Skeletal muscle cell (primary cell): ENCODE measurements around the gene SPAG17.

Experiments
- DNase-seq: peaks from one replicate; pipeline ENCODE4 v3.0.0-alpha.2; 2010; ENCODE audit warnings: low read depth
- H3K4me3 ChIP-seq: 2 replicates; pipeline ENCODE4 v1.5.1; 2011; ENCODE audit warnings: low read depth, mild to moderate bottlenecking, control low read depth, low read length, moderate library complexity

SPAG17 gene

DNA sequence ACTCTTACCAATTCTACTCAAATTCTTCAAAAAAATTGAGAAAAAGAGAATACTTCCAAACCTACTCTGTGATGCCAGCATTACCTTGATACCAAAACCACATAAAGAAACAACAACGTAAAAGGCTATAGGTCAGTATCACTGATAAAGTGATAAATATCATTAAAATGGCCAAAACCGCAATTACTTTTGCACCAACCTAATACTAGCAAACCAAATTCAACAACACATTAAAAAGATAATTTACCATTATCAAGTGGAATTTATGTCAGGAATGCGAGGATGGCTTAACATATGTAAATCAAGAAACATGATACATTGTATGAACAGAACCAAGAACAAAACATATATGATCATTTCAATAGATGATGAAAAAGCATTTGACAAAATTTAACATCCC is 7.0 kb downstream of the SPAG17 start:
- no peak for DNase-seq
- no peak overlapping the region for H3K4me3 ChIP-seq

DNA sequence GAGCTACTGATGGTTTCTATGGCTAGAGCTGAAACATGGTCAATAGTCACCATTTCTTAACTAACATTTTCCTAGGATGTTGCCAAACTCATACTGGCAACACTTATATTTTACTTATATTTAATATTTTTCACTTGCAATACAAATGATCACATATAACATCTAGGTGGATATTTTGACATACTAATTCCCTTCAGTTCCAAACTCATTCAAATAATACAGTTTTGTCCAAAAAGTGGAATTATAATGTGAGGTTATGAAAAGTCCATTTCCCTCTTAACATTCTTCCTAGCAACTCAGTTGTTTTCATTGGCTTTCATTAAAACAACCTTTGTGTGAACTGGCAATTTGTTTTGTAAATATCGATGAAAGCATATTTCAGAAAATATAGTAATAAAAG is 16.0 kb downstream of the SPAG17 start:
- H3K4me3 ChIP-seq, result no peak overlapping the region
- no peak for DNase-seq

DNA sequence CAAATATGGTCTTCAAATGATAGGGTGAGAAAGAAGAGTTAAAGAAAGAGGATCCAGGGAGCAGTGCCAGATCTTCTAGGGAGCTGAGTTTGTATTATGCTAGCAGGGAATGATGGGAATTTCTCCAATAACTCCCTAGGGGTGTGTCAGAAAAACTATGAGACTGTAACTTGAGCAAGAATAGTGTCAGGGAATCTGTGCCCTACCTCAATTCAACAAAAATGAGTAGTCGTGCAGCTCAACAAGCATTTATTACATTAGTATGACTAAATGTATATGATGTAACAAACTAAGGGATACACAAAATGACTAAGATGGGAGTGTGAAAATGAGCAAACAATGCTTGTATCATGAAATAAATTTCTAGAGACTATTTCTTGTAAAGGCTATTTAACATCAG is 24.2 kb downstream of the SPAG17 start:
- peak; percentile 56 for DNase-seq
- H3K4me3 ChIP-seq, result no peak overlapping the region

DNA sequence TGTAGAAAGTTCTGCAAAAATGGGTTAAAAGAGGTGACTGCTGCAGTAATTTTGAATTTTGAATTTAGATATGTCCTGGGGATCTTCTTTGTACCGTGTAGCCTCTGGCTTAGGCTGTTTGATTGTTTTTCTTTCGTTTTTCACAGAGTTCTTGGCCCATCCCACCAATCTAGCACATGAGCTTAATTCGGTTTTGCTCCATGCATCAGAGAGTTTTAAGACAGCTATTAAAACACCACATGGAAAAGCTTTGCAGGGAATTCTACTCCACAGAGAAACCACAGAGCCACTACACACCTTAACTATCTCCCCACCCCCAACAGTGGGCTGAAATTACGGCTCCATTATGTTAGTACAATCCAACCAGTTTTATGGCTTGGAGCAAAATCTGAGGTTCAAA is 25.5 kb downstream of the SPAG17 start:
- H3K4me3 ChIP-seq, result no peak overlapping the region
- no peak for DNase-seq

DNA sequence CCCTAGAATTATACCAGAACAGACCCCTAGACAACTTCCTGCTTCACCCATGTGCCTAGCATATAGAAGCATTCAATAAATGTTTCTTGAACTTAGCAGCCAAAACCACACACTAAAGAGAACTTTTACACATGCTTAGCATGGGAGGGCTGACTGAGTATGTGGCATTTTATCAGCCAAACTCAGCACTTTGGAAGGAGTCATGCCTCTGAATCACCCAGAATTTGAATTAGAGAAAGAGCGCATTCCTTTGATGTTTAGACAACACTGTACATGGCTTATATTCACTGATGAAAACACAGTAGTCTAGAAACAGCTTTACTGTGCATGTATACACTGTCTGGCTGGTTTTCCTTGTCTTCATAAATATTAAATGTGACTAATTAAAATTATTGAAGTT is 26.1 kb downstream of the SPAG17 start:
- DNase-seq, result peak; percentile 63

DNA sequence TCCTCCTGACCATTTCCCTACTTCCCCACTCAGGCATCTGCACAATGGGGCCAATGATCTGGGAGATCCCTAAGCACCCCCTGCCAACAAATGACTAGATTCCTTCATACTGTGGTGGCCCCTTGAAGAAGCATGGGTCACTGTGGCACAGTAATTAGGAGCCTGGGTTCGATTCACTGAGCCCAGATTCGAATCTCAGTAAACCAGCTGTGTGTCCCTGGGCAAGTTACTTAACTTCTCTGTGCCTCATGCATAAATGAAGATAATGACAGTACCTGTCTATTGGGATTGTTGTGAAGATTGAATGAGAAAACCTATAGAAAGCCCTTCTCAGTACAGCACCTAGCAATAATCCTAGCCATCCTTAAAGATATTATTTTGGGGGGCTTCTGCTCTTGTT is 27.5 kb downstream of the SPAG17 start:
- no peak for DNase-seq
- no peak overlapping the region for H3K4me3 ChIP-seq

More for the DNA sequence above, 26.1 kb downstream of the SPAG17 start:
- no peak overlapping the region for H3K4me3 ChIP-seq

DNA sequence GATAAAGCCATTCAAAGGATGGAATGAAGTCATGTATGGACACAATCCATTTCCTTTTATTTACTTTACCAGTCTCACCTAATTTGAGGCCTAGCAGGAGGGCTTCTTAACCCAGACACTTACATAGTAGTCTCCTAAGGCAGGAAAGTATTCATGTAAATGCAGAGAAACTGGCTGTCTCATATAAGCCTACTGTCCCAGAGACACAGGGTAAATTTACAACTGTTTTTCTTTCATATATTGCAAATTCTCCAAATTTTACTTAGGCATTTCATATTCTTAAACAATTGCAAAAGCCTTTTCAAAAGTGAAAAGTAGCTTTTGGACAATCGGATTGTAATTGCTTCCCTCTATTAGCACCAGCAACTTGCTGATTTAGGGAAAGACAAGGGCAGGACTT is 29.9 kb downstream of the SPAG17 start:
- no peak overlapping the region for H3K4me3 ChIP-seq
- DNase-seq, result no peak

DNA sequence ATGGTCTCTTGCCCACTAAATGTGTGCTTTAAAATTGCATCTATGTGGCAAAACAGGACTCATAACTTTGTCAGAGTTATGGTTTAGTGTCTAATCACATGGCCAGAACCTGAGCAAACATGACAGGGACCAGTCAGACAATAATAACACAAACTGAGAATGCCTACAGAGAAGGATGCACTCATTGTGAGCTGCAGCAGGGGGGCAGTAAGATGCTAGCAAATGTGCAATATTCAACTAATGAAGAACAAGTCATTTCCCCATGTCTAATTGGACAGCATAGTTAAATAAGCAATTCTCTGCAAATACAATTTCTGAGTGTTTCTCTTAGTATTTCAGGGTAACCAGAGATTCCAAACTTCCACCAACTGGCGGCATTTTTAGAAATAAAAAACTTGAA is 30.8 kb downstream of the SPAG17 start:
- no peak overlapping the region for H3K4me3 ChIP-seq
- DNase-seq, result no peak

DNA sequence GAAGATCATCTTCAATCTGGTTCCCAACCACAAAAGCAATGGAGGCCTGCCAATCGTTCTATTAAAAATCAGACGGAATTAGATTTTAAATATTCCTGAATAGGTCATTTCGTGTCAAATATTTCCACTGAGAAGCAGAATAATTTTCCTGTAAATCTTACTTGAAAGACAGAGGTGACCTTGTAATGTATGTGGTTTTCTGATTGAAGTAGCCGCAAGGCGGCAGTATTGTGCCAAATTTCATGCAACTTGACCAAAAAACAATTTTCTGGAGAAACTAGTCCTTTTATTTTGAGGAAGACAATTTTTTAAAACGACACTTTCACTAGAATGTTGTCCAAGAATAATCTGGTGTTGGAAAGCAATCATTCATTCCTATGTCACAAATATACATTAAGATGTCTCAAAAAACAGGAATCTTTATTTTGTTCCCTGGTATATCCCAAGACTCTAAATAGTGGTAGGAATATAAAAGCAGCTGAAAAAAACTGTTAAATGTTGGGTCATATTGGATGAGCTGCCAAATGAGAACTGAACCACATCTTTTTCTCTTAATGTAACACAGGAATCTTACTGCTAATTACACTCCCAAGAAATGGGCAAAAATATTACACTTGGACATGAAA is 33.6 kb downstream of the SPAG17 start:
- no peak for DNase-seq
- H3K4me3 ChIP-seq, result no peak overlapping the region

DNA sequence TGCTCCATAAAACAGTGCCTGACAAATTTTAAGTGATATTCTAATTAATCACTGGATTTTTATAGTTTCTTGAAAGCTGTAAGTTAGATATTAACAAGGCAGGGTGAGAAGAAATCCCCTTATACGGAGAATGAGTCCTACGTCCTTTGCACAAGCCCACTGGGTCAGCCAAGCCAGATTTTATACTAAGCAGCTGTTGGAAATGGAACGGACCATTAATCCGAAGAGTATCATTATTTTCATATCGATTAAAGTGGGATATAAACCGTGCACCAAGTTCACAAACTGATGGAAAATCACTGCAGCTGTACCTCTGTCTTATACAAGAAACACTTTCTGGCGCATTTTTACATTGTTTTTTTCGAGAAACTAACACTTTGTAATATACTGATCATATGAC is 35.2 kb downstream of the SPAG17 start:
- H3K4me3 ChIP-seq, result no peak overlapping the region
- DNase-seq, result no peak

DNA sequence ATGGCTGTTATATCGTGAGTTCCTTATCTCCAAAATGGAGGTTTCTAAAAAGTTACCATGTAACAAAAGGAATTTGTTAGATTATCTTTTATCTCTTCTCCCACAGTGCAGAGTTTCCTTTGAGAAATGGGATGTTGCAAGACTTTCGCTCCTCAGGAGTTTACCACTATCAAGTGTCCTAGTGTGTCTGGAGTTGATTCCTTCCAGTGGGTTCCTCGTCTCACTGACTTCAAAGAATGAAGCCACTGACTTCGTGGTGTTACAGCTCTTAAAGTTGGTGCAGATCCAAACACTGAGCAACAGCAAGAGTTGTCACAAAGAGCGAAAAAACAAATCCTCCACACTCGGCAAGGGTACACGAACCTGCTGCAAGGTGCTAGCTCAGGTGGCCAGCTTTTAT is 37.0 kb downstream of the SPAG17 start:
- no peak overlapping the region for H3K4me3 ChIP-seq
- DNase-seq, result no peak

DNA sequence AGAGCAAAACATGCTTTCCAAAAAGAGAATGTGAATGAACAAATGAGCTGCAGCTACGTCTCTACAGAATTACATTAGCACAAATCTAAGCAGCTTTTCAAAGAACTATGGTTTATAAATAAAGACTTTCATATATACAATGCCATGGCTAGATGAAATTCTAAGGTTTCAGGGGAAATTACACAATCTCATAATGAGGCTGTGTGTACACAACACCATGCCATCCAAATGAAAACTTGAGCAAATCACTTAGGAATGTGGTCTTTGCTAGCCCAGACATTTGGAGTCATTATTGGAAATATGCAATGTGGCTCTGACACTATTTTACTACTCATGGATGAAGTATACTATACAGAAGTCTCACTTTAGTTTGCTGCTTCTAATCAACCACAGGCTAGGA is 37.5 kb downstream of the SPAG17 start:
- peak; percentile 49 for DNase-seq
- H3K4me3 ChIP-seq, result no peak overlapping the region

DNA sequence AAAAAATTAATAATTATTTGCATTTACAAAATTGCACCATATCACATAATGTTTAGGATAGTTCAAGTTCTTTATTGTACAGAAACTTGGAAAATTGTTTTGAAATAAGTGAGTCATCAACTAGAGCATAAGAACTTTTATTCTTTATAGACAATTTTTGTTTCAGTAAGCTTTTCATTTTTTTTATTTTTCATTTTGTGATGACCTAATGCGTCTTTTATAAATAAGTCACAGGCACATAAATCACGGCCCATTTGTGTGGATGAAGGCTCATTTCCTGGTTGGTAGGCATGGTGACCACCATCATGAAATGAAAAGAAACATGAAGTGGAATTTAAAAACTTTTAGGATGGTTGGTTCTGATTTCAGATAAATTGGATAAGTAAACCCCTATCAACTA is 39.3 kb downstream of the SPAG17 start:
- no peak for DNase-seq

DNA sequence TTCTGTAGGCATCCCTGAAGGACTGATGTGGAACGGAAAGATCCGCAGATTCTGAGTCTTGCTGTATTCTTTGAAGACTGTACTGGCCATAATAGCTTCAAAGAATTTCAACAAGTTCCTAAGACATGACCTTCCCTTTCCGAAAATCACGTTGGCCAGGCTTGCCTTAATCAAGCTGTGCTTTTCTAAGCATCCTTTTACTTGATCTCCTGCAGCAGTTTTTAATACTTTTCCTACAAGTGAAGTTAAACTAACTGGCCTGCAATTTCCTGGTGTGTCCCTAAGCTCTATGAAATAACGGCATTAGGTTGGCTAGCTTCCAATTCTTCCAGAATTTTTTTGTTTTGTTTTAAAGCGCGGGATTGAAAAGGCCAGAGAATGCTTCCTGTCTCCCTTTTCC is 40.3 kb downstream of the SPAG17 start:
- no peak for DNase-seq
- H3K4me3 ChIP-seq, result no peak overlapping the region

More for the DNA sequence above, 39.3 kb downstream of the SPAG17 start:
- H3K4me3 ChIP-seq, result no peak overlapping the region

DNA sequence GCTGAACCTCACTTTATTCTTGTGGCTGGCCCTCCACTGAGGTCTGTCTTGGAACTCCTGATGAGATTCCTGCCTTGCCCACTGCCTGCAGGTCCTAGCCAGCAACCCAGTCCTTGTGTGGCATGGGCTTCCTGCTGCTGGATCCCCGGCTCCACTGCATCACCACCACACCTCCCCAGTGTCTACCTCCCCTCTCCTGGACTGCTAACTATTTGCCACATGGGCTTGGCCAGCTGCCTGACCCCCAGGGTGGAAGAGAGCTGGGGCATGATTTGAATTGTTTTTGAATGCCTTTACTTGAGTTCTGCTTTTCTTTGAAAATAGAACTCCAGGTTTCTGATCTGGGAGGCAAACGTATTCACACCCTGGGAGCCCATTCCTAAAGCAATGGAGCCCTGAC is 41.2 kb downstream of the SPAG17 start:
- no peak overlapping the region for H3K4me3 ChIP-seq
- no peak for DNase-seq

DNA sequence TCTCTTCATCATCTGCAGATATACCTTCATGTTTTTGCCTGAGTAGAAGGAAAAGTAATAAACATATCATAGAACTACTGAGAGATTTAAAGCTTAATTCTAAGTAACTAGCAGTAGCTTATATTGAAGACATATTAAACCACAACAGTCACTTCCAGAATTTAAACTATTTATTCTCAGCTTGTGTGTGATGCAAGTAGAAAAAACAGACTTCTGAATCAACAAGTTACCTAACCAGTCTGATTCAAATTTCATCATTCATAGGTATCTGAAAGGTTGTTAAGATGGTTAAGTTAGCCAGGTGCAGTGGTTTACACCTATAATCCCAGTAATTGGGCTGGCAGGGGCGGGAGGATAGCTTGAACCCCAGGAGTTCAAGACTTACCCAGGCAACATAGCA is 41.9 kb downstream of the SPAG17 start:
- no peak for DNase-seq
- H3K4me3 ChIP-seq, result no peak overlapping the region

DNA sequence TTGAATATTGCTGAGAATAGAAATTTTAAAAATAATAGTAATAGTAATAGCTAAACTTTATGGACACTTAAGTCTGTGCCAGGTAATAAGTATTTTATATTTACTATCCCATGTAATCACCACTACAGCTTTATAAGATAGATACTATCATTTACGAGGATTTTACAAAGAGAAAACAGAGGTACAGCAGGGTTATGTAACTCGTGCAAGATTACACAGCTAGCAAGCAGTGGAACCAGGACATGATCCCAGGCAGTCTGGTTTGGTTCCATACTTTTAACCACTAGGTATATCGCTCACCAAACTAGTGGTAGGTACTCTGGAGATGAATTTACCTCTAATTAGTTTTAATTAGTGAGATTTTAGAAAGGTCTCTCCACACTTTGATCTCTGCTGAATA is 42.5 kb downstream of the SPAG17 start:
- H3K4me3 ChIP-seq, result no peak overlapping the region
- no peak for DNase-seq

DNA sequence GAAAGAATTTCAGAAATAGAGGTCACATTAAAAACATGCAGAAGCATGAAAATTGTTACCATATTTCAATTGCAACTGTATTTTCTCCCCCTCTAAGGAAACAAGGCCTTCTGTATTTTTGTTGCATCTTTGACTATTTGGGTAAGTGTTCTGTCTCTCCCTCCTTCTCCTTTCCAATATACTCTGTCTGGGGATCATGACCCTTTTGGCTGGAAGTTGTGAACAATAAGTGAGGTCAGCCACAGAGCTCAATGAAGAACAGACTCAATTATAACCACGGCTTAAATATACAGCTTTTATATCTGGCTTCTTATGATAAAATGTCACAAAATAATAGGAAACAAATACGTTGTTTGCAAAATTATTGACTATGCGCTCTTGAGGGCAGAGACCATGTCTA is 47.1 kb downstream of the SPAG17 start:
- H3K4me3 ChIP-seq, result no peak overlapping the region
- DNase-seq, result no peak

DNA sequence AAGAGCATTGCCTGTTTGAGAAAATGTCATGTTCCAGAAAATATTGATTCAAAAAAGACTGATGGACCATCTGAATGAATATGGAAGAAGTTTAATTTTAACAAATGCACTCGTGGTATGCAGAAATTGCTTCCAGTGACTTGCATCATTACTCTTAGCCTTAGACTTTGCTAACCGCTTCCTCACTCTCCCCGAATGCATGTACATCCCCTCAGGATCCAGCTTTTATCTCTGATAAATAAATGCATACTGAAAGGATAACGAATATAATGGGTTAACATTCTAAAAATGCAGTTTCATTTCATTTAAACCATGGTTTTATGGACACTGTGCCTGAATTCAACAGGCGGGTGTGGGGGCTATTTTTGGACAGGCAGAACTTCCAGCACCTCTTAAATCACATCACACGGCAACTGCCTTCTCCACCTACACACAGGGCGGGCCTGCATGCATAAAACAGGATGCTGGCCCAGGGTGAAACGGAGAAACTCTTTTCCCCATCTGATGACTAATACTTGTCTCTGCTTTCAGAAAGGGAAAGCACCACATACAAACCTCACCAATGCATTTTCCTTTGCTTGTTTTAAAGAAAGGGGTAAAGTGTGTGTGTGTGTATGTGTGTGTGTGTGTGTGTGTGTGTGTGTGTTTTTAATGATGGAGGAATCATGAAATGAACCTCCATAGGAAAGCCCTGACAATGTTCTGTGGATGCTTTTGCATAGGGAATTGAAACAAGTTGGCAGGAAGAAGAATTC is 48.7 kb downstream of the SPAG17 start:
- DNase-seq, result peak; percentile 83
- H3K4me3 ChIP-seq, result peak overlapping the region; percentile 4

DNA sequence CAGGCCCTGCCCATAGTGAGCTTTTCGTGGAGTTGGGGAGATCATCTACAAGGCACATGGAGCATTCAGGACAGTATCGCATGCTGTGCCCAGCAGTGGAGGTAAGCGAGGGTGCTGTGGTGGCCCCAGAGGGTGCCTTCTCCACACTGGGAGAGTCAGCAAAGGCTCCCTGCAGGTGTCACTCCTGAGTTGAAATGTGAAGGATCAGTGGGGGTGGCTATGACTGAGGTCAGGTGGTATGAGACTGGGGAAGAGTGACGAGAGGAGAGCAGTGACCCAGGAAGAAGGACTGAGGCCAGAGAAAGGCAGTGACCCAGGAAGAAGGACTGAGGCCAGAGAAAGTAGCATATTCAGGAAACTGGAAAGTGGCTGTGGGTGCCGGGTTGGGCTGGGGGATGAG is 53.0 kb downstream of the SPAG17 start:
- H3K4me3 ChIP-seq, result no peak overlapping the region
- DNase-seq, result no peak

DNA sequence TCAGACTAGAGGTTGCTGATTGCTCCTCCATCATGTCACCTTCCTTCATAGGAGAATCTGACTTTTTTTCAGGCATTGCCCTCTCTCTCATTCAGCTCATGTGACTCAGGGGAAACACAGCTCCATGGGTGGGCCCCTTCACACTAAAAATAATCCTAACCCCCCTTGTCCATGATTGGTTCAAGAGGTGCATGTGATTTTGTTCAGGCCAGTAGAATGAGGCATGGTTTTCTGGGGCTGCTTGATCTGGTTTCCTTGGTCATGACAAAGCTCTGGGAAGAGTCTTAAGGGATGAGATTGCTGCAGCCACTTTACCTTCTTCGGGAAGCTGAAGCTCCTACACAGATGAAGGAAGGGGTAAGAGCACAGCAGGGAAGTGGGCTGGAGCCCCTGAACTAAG is 56.3 kb downstream of the SPAG17 start:
- no peak overlapping the region for H3K4me3 ChIP-seq
- no peak for DNase-seq
